Amniotic epithelial cell (primary cell): ENCODE results near the gene DNAJB13.

Source experiments
- DNase-seq: peaks from one replicate; pipeline ENCODE4 v3.0.0-alpha.2; 2010; ENCODE audit warnings: low read depth

DNAJB13 gene

GRCh38 chr11:74000307-74001133, 49.7 kb downstream of the DNAJB13 start:
- DNase-seq = no peak

GRCh38 chr11:74001822-74002286, 51.0 kb downstream of the DNAJB13 start:
- DNase-seq = no peak

- no peak for DNase-seq
Observed at GRCh38 chr11:74002832-74003231, 52.0 kb downstream of the DNAJB13 start.

GRCh38 chr11:74004046-74004695, 53.3 kb downstream of the DNAJB13 start:
- DNase-seq = no peak

GRCh38 chr11:74004759-74005615, 54.2 kb downstream of the DNAJB13 start:
- no peak for DNase-seq

- no peak for DNase-seq
Observed at GRCh38 chr11:74005721-74006517, 55.1 kb downstream of the DNAJB13 start.

GRCh38 chr11:74006743-74007304, 56.0 kb downstream of the DNAJB13 start:
- DNase-seq = no peak

GRCh38 chr11:74007691-74008372, 57.0 kb downstream of the DNAJB13 start:
- no peak for DNase-seq

GRCh38 chr11:74008373-74009229, 57.8 kb downstream of the DNAJB13 start, which contains the start of gene UCP3:
UCP3 (minus strand) TSS chr11:74009085; CDS start chr11:74007042, 2,043 bp downstream.
- DNase-seq = no peak

GRCh38 chr11:74009230-74009547, 58.4 kb downstream of the DNAJB13 start:
- no peak for DNase-seq

- DNase-seq = no peak
Observed at GRCh38 chr11:74009675-74010305, 59.0 kb downstream of the DNAJB13 start.

- no peak for DNase-seq
Observed at GRCh38 chr11:74010306-74011300, 59.8 kb downstream of the DNAJB13 start.

- DNase-seq = no peak
Observed at GRCh38 chr11:74011360-74012073, 60.7 kb downstream of the DNAJB13 start.

GRCh38 chr11:74012074-74012809, 61.4 kb downstream of the DNAJB13 start:
- no peak for DNase-seq

GRCh38 chr11:74013141-74013540, 62.3 kb downstream of the DNAJB13 start:
- DNase-seq = no peak

- DNase-seq = no peak
Observed at GRCh38 chr11:74014880-74015279, 64.1 kb downstream of the DNAJB13 start.
